Breast epithelium (tissue), 4 donors: Measurements from ENCODE around the gene HSPB7. TPM values are rescaled to one million over a fixed set of nuclear protein-coding genes. Genes with fewer than 3 reads are reported as not detected.
"Not testable (repeated sequence)": the region's sequence is repeated elsewhere in the genome, so short reads cannot be mapped to it uniquely, and the experiment has no call there.

ENCODE experiments used
- DNase-seq, 2 donors: peaks; one replicate each; pipeline ENCODE4 v3.0.0-alpha.2; 2019; ENCODE audit warnings: low spot score in 2 of 2
- H3K27ac ChIP-seq, 2 donors: fragments of 200-600 bp; sonication (generic) in 1 of 2; one replicate each; pipeline ENCODE4 v1.5.1; 2016 to 2019; ENCODE audit warnings: mild to moderate bottlenecking in 1 of 2
- H3K27me3 ChIP-seq, 2 donors: fragments of 200-600 bp; sonication (generic) in 1 of 2; one replicate each; pipeline versions ENCODE4 v1.5.1 to v1.6.0; 2017 to 2019; ENCODE audit warnings: control low read depth in 1 of 2, mild to moderate bottlenecking in 1 of 2
- H3K36me3 ChIP-seq: fragments of 200-600 bp; one replicate; pipeline ENCODE4 v1.5.1; 2019
- H3K4me1 ChIP-seq, 2 donors: fragments of 200-600 bp; sonication (generic); one replicate each; pipeline ENCODE4 v1.5.1; 2016 to 2019; ENCODE audit warnings: control low read depth in 1 of 2
- H3K4me3 ChIP-seq, 3 donors: fragments of 200-600 bp; sonication (generic); 1 replicate in 2 of 3; 2 replicates in 1 of 3; pipeline ENCODE4 v1.5.1; 2016 to 2019; ENCODE audit warnings: mild to moderate bottlenecking in 3 of 3, moderate library complexity in 2 of 3
- H3K9me3 ChIP-seq, 2 donors: fragments of 200-600 bp; sonication (generic) in 1 of 2; one replicate each; pipeline ENCODE4 v1.5.1; 2016 to 2019; ENCODE audit warnings: control low read depth in 1 of 2
- CTCF ChIP-seq, 3 donors: fragments of 450-650 bp; IDR thresholded peaks; one replicate each; pipeline ENCODE4 v1.5.1; 2016 to 2017; ENCODE audit warnings: antibody characterized with exemption in 3 of 3, mild to moderate bottlenecking in 3 of 3, moderate library complexity in 3 of 3
- POLR2A ChIP-seq: fragments of 450-650 bp; IDR thresholded peaks from one replicate; pipeline ENCODE4 v1.6.1; 2016; ENCODE audit warnings: antibody characterized with exemption, mild to moderate bottlenecking, moderate library complexity
- POLR2AphosphoS5 ChIP-seq, 3 donors: sonication (generic); formaldehyde crosslinking; IDR thresholded peaks; one replicate each; pipeline ENCODE4 v1.6.1; 2017; ENCODE audit warnings: antibody characterized with exemption in 3 of 3
- intact Hi-C: fragments of 100-400 bp; cut with DNase I; formaldehyde crosslinking; loops from one replicate; pipeline ENCODE4 v1.15.1; 2023; ENCODE audit warnings: low total_unique reads
- total RNA-seq, 3 donors: library from RNA; depleted of rRNA; stranded (reverse); fragments of >200 nt; gene quantifications; one replicate each; pipeline ENCODE4 v1.1.0, GENCODE V29; 2016

The HSPB7 gene
- total RNA-seq, 3 donors from 2014 or later: 8.8 to 183 (median 19.0) TPM

- Histone ChIP-seq H3K4me3 (no peak overlapping the region), H3K9me3 (no peaks in the 10 kb centered on the region), H3K27me3 (no peaks in the 10 kb centered on the region), H3K27ac (no peak overlapping the region), H3K4me1 (no peaks in the 10 kb centered on the region), H3K36me3 (no peaks in the 10 kb centered on the region)
- intact Hi-C loops: no loop called here
- no peak for DNase-seq
- TF ChIP-seq CTCF (IDR thresholded peaks at IDR 0.05): no peak
- TF ChIP-seq POLR2A: no peak
- TF ChIP-seq POLR2AphosphoS5 (IDR thresholded peaks at IDR 0.05): no peak
These were observed 20.7 kb upstream of the HSPB7 start for GRCh38 chr1:16038620-16038912.

- intact Hi-C loops: loop anchor here (2.0 kb wide), 1 partner anchor 20 kb away; no protein-coding TSS in a partner anchor
- not testable (repeated sequence) for H3K4me1 ChIP-seq, H3K4me3 ChIP-seq, H3K27ac ChIP-seq, H3K36me3 ChIP-seq, H3K27me3 ChIP-seq, H3K9me3 ChIP-seq, DNase-seq
These were observed 18.6 kb upstream of the HSPB7 start for GRCh38 chr1:16036461-16036860.

- H3K27ac ChIP-seq, intact Hi-C loops: not testable (repeated sequence)
These were observed 15.3 kb upstream of the HSPB7 start for GRCh38 chr1:16033103-16033632.

GRCh38 chr1:16032388-16033102 lies 14.7 kb upstream of the HSPB7 start:
- intact Hi-C loops: no loop called here
- Histone ChIP-seq H3K4me3 (no peak overlapping the region), H3K27ac (no peak overlapping the region), H3K4me1 (no peaks in the 10 kb centered on the region), H3K27me3 (peaks cover 0 to 10% of the 10 kb centered on the region in 2 donors), H3K36me3 (no peaks in the 10 kb centered on the region), H3K9me3 (no peaks in the 10 kb centered on the region)
- peak; percentile 66 to 83 for DNase-seq
- TF ChIP-seq CTCF (IDR thresholded peaks at IDR 0.05) (peak; percentile 91 to 99 (median 97)), POLR2A (no peak)

More at GRCh38 chr1:16033103-16033632, 15.3 kb upstream of the HSPB7 start:
- DNase-seq, H3K36me3 ChIP-seq, H3K4me3 ChIP-seq, H3K27me3 ChIP-seq, H3K4me1 ChIP-seq, H3K9me3 ChIP-seq: not testable (repeated sequence)

- no peak for DNase-seq
- intact Hi-C loops: no loop called here
These were observed 13.7 kb upstream of the HSPB7 start for GRCh38 chr1:16031551-16031950.

More at GRCh38 chr1:16031551-16031950, 13.7 kb upstream of the HSPB7 start:
- TF ChIP-seq POLR2A: no peak
- TF ChIP-seq CTCF (IDR thresholded peaks at IDR 0.05): no peak
- TF ChIP-seq POLR2AphosphoS5 (IDR thresholded peaks at IDR 0.05): no peak
- peaks cover 5 to 6% of the 10 kb centered on the region in 2 donors for H3K4me1 ChIP-seq
- no peaks in the 10 kb centered on the region for H3K36me3 ChIP-seq
- H3K4me3 ChIP-seq: no peak overlapping the region
- H3K27me3 ChIP-seq: peaks cover 0 to 10% of the 10 kb centered on the region in 2 donors
- no peaks in the 10 kb centered on the region for H3K9me3 ChIP-seq
- H3K27ac ChIP-seq: no peak overlapping the region
